ENCODE data around the gene INVS. TPM values are rescaled to one million over a fixed set of nuclear protein-coding genes. Genes with fewer than 3 reads are reported as not detected.

INVS gene
- total and polyA plus RNA-seq, 2 of the 4 experiments (the other 2 are of a cell fraction): 9.2 to 33.5 TPM

DNA sequence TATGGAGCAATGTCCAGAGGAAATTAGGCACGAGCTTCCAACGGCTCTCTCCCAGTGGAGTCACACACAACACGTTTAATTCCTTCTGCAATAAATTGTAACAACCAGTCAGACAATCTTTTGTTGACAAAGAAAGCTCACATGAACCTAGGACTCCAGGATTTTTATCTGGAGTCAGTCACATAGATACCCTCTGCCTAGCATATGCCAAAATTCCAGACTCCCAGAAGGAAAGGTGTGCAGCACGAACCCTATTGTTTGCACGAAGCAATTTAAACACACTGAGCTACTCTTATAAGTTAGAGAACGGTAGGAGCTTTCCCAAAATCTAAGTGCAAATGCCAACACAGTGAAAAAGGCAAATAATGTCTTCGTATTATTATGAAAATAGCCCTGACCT is 186.6 kb downstream of the INVS start:
- Histone ChIP-seq H3K4me1 (ENCODE audit: control insufficient read depth, insufficient read depth, low read length) (no peaks in the 10 kb centered on the region), H2BK120ac (ENCODE audit: low read depth, low read length) (no peak overlapping the region), H3K27ac (ENCODE audit: insufficient read depth, low read length) (no peak overlapping the region), H4K5ac (ENCODE audit: low read depth, low read length) (no peak overlapping the region), H3K36me3 (ENCODE audit: control insufficient read depth, insufficient read depth, low read length) (peaks cover 18% of the 10 kb centered on the region), H3K4ac (ENCODE audit: low read depth, low read length) (no peak overlapping the region), H3K9me1 (ENCODE audit: insufficient read depth, low read length) (no peaks in the 10 kb centered on the region), H2AK9ac (replicated peaks; ENCODE audit: low read depth, low read length, poor library complexity) (no peak overlapping the region), H2BK20ac (ENCODE audit: low read depth, low read length) (no peak overlapping the region), H3K23ac (ENCODE audit: low read depth, low read length) (no peak overlapping the region), H2AK5ac (ENCODE audit: low read depth, low read length) (no peak overlapping the region), H3K14ac (replicated peaks; ENCODE audit: low read depth, low read length) (no peak overlapping the region), H4K20me1 (ENCODE audit: insufficient read depth, low read length) (no peaks in the 10 kb centered on the region), H4K91ac (ENCODE audit: insufficient read depth, low read depth, low read length) (no peak overlapping the region), H2BK15ac (ENCODE audit: low read depth, low read length) (no peak overlapping the region), H2BK5ac (ENCODE audit: low read depth, low read length, poor library complexity, severe bottlenecking) (no peak overlapping the region), H3K56ac (ENCODE audit: extremely low read depth, insufficient read depth, low read length) (no peak overlapping the region), H3K79me1 (ENCODE audit: low read depth in 1 of 2, low read length in 2 of 2) (peaks cover 2 to 10% of the 10 kb centered on the region in 2 experiments; a peak in 1 of 4 replicates), H3K4me2 (ENCODE audit: low read depth, low read length) (no peak overlapping the region), H3K18ac (ENCODE audit: low read depth, low read length) (no peak overlapping the region), H4K8ac (ENCODE audit: low read depth in 2 of 2, low read length in 2 of 2) (no peak overlapping the region), H3K9ac (ENCODE audit: low read depth, low read length) (no peak overlapping the region), H3K27me3 (ENCODE audit: control insufficient read depth, insufficient read depth, low read length) (no peaks in the 10 kb centered on the region), H2AFZ (replicated peaks; ENCODE audit: low read length, poor library complexity) (no peak overlapping the region), H3K4me3 (ENCODE audit: insufficient read depth, low read depth, low read length) (no peak overlapping the region), H3K9me3 (ENCODE audit: control insufficient read depth, insufficient read depth, low read length) (no peaks in the 10 kb centered on the region)
- in situ Hi-C loops (cut with MboI; ENCODE audit: low sequenced_read_pairs): no loop called here
- ATAC-seq (ENCODE audit: low read depth) (no peak), DNase-seq (no peak)
- CTCF ChIA-PET: no interaction called here
- WGBS, 2 experiments (ENCODE audit: extremely low coverage in 2 of 2, insufficient read length in 1 of 2): 100% methylated on average over 1 of the region's 7 CpGs; no CpG with 5 or more reads in 1 of the 2 experiments
- intact Hi-C loops (cut with micrococcal nuclease): no loop called here
- TF ChIP-seq RFX5 (IDR thresholded peaks at IDR 0.05; ENCODE audit: low read depth, low read length) (no peak), BHLHE40 (IDR thresholded peaks at IDR 0.05; ENCODE audit: low read depth, low read length) (no peak), POLR2A (IDR thresholded peaks at IDR 0.05; ENCODE audit: low read depth, low read length) (no peak), RCOR1 (IDR thresholded peaks at IDR 0.05; ENCODE audit: insufficient replicate concordance, low read length) (no peak), NFE2L2 (IDR thresholded peaks at IDR 0.05; ENCODE audit: low read depth, low read length) (no peak), MAFK (IDR thresholded peaks at IDR 0.05; ENCODE audit: low read depth, low read length) (no peak), CHD1 (IDR thresholded peaks at IDR 0.05; ENCODE audit: low read depth, low read length) (no peak), RAD21 (IDR thresholded peaks at IDR 0.05; ENCODE audit: low read length) (no peak), MXI1 (IDR thresholded peaks at IDR 0.05; ENCODE audit: borderline replicate concordance, low read depth, low read length) (no peak), MAZ (IDR thresholded peaks at IDR 0.05; ENCODE audit: borderline replicate concordance, low read depth, low read length) (no peak)
- TF ChIP-seq, protein P1, sequence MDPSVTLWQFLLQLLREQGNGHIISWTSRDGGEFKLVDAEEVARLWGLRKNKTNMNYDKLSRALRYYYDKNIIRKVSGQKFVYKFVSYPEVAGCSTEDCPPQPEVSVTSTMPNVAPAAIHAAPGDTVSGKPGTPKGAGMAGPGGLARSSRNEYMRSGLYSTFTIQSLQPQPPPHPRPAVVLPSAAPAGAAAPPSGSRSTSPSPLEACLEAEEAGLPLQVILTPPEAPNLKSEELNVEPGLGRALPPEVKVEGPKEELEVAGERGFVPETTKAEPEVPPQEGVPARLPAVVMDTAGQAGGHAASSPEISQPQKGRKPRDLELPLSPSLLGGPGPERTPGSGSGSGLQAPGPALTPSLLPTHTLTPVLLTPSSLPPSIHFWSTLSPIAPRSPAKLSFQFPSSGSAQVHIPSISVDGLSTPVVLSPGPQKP (IDR thresholded peaks at IDR 0.05; ENCODE audit: borderline replicate concordance, low read depth, low read length): no peak
- TF ChIP-seq, protein P2, sequence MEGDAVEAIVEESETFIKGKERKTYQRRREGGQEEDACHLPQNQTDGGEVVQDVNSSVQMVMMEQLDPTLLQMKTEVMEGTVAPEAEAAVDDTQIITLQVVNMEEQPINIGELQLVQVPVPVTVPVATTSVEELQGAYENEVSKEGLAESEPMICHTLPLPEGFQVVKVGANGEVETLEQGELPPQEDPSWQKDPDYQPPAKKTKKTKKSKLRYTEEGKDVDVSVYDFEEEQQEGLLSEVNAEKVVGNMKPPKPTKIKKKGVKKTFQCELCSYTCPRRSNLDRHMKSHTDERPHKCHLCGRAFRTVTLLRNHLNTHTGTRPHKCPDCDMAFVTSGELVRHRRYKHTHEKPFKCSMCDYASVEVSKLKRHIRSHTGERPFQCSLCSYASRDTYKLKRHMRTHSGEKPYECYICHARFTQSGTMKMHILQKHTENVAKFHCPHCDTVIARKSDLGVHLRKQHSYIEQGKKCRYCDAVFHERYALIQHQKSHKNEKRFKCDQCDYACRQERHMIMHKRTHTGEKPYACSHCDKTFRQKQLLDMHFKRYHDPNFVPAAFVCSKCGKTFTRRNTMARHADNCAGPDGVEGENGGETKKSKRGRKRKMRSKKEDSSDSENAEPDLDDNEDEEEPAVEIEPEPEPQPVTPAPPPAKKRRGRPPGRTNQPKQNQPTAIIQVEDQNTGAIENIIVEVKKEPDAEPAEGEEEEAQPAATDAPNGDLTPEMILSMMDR (conservative IDR thresholded peaks at IDR 0.05; ENCODE audit: low read depth, low read length): no peak
- POLR2A ChIA-PET (ENCODE audit: unreplicated experiment): no interaction called here
- no TSS peak for BruUV-seq (replicated peaks)
- dilution Hi-C loops (cut with HindIII; ENCODE audit: low sequenced_read_pairs, unreplicated experiment): no loop called here
